OCI-LY3 (cell line): ENCODE results near the gene KRT2.

Experiments
- EZH2phosphoT487 ChIP-seq: fragments of 200-600 bp; shearing (Covaris generic); IDR thresholded peaks from 2 replicates; pipeline ENCODE4 v1.6.1; 2018; ENCODE audit warnings: antibody characterized with exemption, mixed run types, low read depth
- TF ChIP-seq, protein P1 (sequence below): fragments of 200-600, 300-600 bp; sonication (generic); IDR thresholded peaks from 2 replicates; pipeline ENCODE4 v1.5.1; 2014; ENCODE audit warnings: antibody characterized with exemption, low read length, low read depth

GRCh38 chr12:52648012-52648550 lies 3.9 kb downstream of the KRT2 start:
- TF ChIP-seq, protein P1, sequence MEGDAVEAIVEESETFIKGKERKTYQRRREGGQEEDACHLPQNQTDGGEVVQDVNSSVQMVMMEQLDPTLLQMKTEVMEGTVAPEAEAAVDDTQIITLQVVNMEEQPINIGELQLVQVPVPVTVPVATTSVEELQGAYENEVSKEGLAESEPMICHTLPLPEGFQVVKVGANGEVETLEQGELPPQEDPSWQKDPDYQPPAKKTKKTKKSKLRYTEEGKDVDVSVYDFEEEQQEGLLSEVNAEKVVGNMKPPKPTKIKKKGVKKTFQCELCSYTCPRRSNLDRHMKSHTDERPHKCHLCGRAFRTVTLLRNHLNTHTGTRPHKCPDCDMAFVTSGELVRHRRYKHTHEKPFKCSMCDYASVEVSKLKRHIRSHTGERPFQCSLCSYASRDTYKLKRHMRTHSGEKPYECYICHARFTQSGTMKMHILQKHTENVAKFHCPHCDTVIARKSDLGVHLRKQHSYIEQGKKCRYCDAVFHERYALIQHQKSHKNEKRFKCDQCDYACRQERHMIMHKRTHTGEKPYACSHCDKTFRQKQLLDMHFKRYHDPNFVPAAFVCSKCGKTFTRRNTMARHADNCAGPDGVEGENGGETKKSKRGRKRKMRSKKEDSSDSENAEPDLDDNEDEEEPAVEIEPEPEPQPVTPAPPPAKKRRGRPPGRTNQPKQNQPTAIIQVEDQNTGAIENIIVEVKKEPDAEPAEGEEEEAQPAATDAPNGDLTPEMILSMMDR: no peak
- TF ChIP-seq EZH2phosphoT487: no peak
